Keratinocyte (primary cell): ENCODE data around the gene SYNE2.

Experiments
- CTCF ChIP-seq, 3 experiments: IDR thresholded peaks in 1 of 3; conservative IDR thresholded peaks in 1 of 3; optimal IDR thresholded peaks in 1 of 3; 2 replicates in 2 of 3; 3 replicates in 1 of 3; pipeline versions ENCODE3 to v1.5.1; 2011; ENCODE audit warnings: low read length in 3 of 3, mild to moderate bottlenecking in 3 of 3, moderate library complexity in 2 of 3, control low read depth in 1 of 3, inconsistent platforms in 1 of 3; ENCODE audit not compliant: insufficient read depth in 2 of 3; ENCODE audit errors: extremely low read depth in 1 of 3
- EZH2 ChIP-seq: IDR thresholded peaks from one replicate; pipeline ENCODE4 v1.6.1; 2012; ENCODE audit warnings: inconsistent platforms, mild to moderate bottlenecking, low read length, moderate library complexity

- TF ChIP-seq CTCF (optimal IDR thresholded peaks at IDR 0.05 in 1 of 3, IDR thresholded peaks at IDR 0.05 in 1 of 3, conservative IDR thresholded peaks at IDR 0.05 in 1 of 3; ENCODE audit: extremely low read depth in 1 of 3, insufficient read depth in 2 of 3, low read length in 3 of 3) = no peak
- TF ChIP-seq EZH2 = no peak
These were observed 86.1 kb downstream of the SYNE2 start for GRCh38 chr14:63939006-63939270.
